GM23338 (cell line): ENCODE measurements around the gene ZBTB24. TPM values are rescaled to one million over a fixed set of nuclear protein-coding genes. Genes with fewer than 3 reads are reported as not detected.

Experiments used
- ATAC-seq: fragments of 200-7000 bp; cut with Tn5 transposase; 3 replicates; pipeline ENCODE4 v1.9.1; 2020
- DNase-seq: peaks from one replicate; pipeline ENCODE4 v3.0.0-alpha.2; 2015; ENCODE audit warnings: low spot score
- H2AFZ ChIP-seq: fragments of 200-600 bp; sonication (generic); 2 replicates; pipeline ENCODE4 v1.8.0; 2016; ENCODE audit warnings: antibody characterized with exemption, mild to moderate bottlenecking, moderate library complexity
- H3F3A ChIP-seq: fragments of 200-600 bp; sonication (generic); replicated peaks from 2 replicates; pipeline ENCODE4 v1.8.0; 2017; ENCODE audit warnings: antibody characterized with exemption, mixed run types, low read depth
- H3K27ac ChIP-seq: fragments of 200-600 bp; sonication (generic); 2 replicates; pipeline ENCODE4 v1.6.1; 2016; ENCODE audit warnings: low read depth
- H3K27me3 ChIP-seq: fragments of 200-600 bp; sonication (generic); 2 replicates; pipeline ENCODE4 v1.8.0; 2016; ENCODE audit warnings: mild to moderate bottlenecking, mixed run types, moderate library complexity; ENCODE audit not compliant: insufficient read depth
- H3K36me3 ChIP-seq: fragments of 200-600 bp; sonication (generic); 2 replicates; pipeline ENCODE4 v1.8.0; 2016; ENCODE audit warnings: mild to moderate bottlenecking; ENCODE audit not compliant: insufficient read depth
- H3K4me1 ChIP-seq: fragments of 200-600 bp; sonication (generic); 2 replicates; pipeline ENCODE4 v1.8.0; 2016; ENCODE audit warnings: mild to moderate bottlenecking, moderate library complexity; ENCODE audit not compliant: insufficient read depth
- H3K4me2 ChIP-seq: fragments of 200-600 bp; sonication (generic); 2 replicates; pipeline ENCODE4 v1.7.1; 2017; ENCODE audit warnings: mixed run types
- H3K4me3 ChIP-seq: fragments of 200-600 bp; sonication (generic); 2 replicates; pipeline ENCODE4 v1.6.1; 2016; ENCODE audit warnings: mixed run types
- H3K79me2 ChIP-seq: fragments of 200-600 bp; sonication (generic); replicated peaks from 2 replicates; pipeline ENCODE4 v1.8.0; 2017; ENCODE audit warnings: mild to moderate bottlenecking; ENCODE audit not compliant: insufficient read depth
- H3K9me2 ChIP-seq: fragments of 200-600 bp; sonication (generic); 2 replicates; pipeline ENCODE4 v1.8.0; 2017; ENCODE audit not compliant: insufficient read depth
- H4K20me1 ChIP-seq: fragments of 200-600 bp; sonication (generic); replicated peaks from 2 replicates; pipeline ENCODE4 v1.8.0; 2017; ENCODE audit warnings: mild to moderate bottlenecking; ENCODE audit not compliant: insufficient read depth
- H3K27ac Mint-ChIP-seq: 2 replicates; pipeline ENCODE4 v1.8.0; 2020; ENCODE audit warnings: inconsistent platforms, mild to moderate bottlenecking, moderate library complexity, mixed read lengths
- H3K27me3 Mint-ChIP-seq: 3 replicates; pipeline ENCODE4 v1.8.0; 2022; ENCODE audit warnings: low read depth, mild to moderate bottlenecking, moderate library complexity, mixed read lengths, inconsistent platforms; ENCODE audit not compliant: insufficient read depth, poor library complexity
- H3K36me3 Mint-ChIP-seq: 3 replicates; pipeline ENCODE4 v1.8.0; 2021; ENCODE audit warnings: low read depth, mild to moderate bottlenecking, inconsistent platforms, moderate library complexity, mixed read lengths
- H3K4me1 Mint-ChIP-seq: 3 replicates; pipeline ENCODE4 v1.8.0; 2020; ENCODE audit warnings: mild to moderate bottlenecking, inconsistent platforms, mixed read lengths
- H3K4me3 Mint-ChIP-seq: 3 replicates; pipeline ENCODE4 v1.8.0; 2021; ENCODE audit warnings: moderate library complexity, mild to moderate bottlenecking, inconsistent platforms, mixed read lengths
- H3K9me3 Mint-ChIP-seq: 3 replicates; pipeline ENCODE4 v1.8.0; 2020; ENCODE audit warnings: moderate library complexity, mild to moderate bottlenecking, inconsistent platforms, mixed read lengths
- POLR2AphosphoS5 ChIP-seq: IDR thresholded peaks from 2 replicates; pipeline ENCODE4 v1.6.1; 2016; ENCODE audit warnings: antibody characterized with exemption, low read depth
- STAT1 ChIP-seq: IDR thresholded peaks from one replicate; pipeline ENCODE4 v1.6.1; 2016; ENCODE audit warnings: antibody characterized with exemption; ENCODE audit not compliant: unreplicated experiment
- ZNF114 ChIP-seq: fragments of 250-450 bp; sonication (Bioruptor Pico); IDR thresholded peaks from 2 replicates; pipeline ENCODE4 v1.5.0; 2020; ENCODE audit warnings: mild to moderate bottlenecking, moderate library complexity
- ZNF331 ChIP-seq: fragments of 250-450 bp; sonication (Bioruptor Pico); IDR thresholded peaks from 2 replicates; pipeline ENCODE4 v1.5.0; 2020; ENCODE audit warnings: low read depth, mild to moderate bottlenecking, moderate library complexity
- polyA plus RNA-seq: library from polyadenylated mRNA; unstranded; fragments of >200 nt; fragmentation: Nextera tagmentation; extraction: Ambion mirVana; gene quantifications from 2 replicates; pipeline ENCODE4 v1.2.1, GENCODE V29; 2016
- total RNA-seq: library from RNA; depleted of rRNA; stranded (reverse); fragments of >200 nt; shearing (Covaris generic); gene quantifications from 2 replicates; pipeline ENCODE4 v1.2.3, GENCODE V29; 2014
- TF ChIP-seq, protein P1 (sequence below), 2 experiments: fragments of 200-600 bp in 1 of 2; sonication (generic) in 1 of 2; conservative IDR thresholded peaks; 2 replicates each; pipeline versions ENCODE4 v1.5.1 to v1.6.1; 2016 to 2017; ENCODE audit warnings: antibody characterized with exemption in 2 of 2, low read depth in 2 of 2, mild to moderate bottlenecking in 2 of 2, moderate library complexity in 1 of 2
- TF ChIP-seq, protein P2 (sequence below): IDR thresholded peaks from one replicate; pipeline ENCODE4 v1.6.1; 2018; ENCODE audit warnings: antibody characterized with exemption; ENCODE audit not compliant: unreplicated experiment

Gene ZBTB24
- total and polyA plus RNA-seq, 2 experiments from 2014 or later: 7.9 to 22.0 TPM

DNA sequence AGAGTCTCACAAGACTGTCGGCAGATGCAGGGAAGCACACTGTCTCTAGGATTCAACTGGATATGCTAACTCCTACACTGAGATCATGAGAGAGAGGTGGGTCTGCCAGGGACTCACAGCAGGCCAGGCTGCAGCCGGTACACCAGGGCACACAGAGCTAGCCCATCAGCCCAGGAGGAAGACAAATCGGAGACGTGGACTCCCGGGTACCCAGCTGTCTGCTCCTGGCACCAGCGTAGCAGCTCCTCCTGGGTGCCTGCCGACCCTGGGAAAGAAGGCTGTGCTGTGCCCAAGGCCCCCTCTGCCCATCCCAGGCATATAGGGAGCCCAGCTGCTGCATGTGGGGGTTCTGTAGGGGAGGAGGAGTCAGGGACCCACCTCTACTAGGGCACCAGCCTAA, 34.4 kb downstream of the ZBTB24 start:
- Histone ChIP-seq H2AFZ (no peak overlapping the region), H3K4me3 (no peak overlapping the region), H3F3A (no peaks in the 10 kb centered on the region), H3K79me2 (no peaks in the 10 kb centered on the region), H3K27ac (no peak overlapping the region), H3K9me2 (no peaks in the 10 kb centered on the region), H3K4me2 (no peak overlapping the region), H3K36me3 (peaks cover 3% of the 10 kb centered on the region; the same call in 1 of the 2 replicates), H4K20me1 (peaks cover 4% of the 10 kb centered on the region), H3K27me3 (no peaks in the 10 kb centered on the region), H3K4me1 (no peaks in the 10 kb centered on the region)
- ATAC-seq (no peak), DNase-seq (no peak)
- Mint-ChIP-seq H3K9me3 (no peaks in the 10 kb centered on the region), H3K4me1 (peaks cover 6% of the 10 kb centered on the region), H3K27me3 (peaks cover 18% of the 10 kb centered on the region), H3K27ac (no peak overlapping the region), H3K4me3 (no peak overlapping the region), H3K36me3 (peaks cover 20% of the 10 kb centered on the region)
- no peak for TF ChIP-seq STAT1
- TF ChIP-seq ZNF331 (CRISPR knock-in tag): no peak
- no peak for TF ChIP-seq POLR2AphosphoS5

- H3K9me3 Mint-ChIP-seq: no peaks in the 10 kb centered on the region
- Histone ChIP-seq H3K79me2 (no peaks in the 10 kb centered on the region), H3K4me3 (no peak overlapping the region), H3K9me2 (no peaks in the 10 kb centered on the region), H3K4me2 (no peak overlapping the region), H4K20me1 (peaks cover 4% of the 10 kb centered on the region), H3K4me1 (no peaks in the 10 kb centered on the region), H2AFZ (no peak overlapping the region), H3K27ac (no peak overlapping the region), H3K27me3 (no peaks in the 10 kb centered on the region), H3F3A (no peaks in the 10 kb centered on the region), H3K36me3 (peaks cover 3% of the 10 kb centered on the region; the same call in 1 of the 2 replicates)
- peaks cover 19% of the 10 kb centered on the region for H3K27me3 Mint-ChIP-seq
- ATAC-seq (peak; percentile 45), DNase-seq (peak; percentile 39)
- peaks cover 6% of the 10 kb centered on the region for H3K4me1 Mint-ChIP-seq
- no peak for TF ChIP-seq ZNF331 (CRISPR knock-in tag)
- no peak for TF ChIP-seq STAT1
- no peak for TF ChIP-seq ZNF114 (CRISPR knock-in tag)
- TF ChIP-seq, protein P1, sequence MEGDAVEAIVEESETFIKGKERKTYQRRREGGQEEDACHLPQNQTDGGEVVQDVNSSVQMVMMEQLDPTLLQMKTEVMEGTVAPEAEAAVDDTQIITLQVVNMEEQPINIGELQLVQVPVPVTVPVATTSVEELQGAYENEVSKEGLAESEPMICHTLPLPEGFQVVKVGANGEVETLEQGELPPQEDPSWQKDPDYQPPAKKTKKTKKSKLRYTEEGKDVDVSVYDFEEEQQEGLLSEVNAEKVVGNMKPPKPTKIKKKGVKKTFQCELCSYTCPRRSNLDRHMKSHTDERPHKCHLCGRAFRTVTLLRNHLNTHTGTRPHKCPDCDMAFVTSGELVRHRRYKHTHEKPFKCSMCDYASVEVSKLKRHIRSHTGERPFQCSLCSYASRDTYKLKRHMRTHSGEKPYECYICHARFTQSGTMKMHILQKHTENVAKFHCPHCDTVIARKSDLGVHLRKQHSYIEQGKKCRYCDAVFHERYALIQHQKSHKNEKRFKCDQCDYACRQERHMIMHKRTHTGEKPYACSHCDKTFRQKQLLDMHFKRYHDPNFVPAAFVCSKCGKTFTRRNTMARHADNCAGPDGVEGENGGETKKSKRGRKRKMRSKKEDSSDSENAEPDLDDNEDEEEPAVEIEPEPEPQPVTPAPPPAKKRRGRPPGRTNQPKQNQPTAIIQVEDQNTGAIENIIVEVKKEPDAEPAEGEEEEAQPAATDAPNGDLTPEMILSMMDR (conservative IDR thresholded peaks at IDR 0.05; ENCODE audit: low read depth in 2 of 2): peak in 1 of 2 experiments; percentile 52; a peak in 3 of 4 replicates
- TF ChIP-seq, protein P2, sequence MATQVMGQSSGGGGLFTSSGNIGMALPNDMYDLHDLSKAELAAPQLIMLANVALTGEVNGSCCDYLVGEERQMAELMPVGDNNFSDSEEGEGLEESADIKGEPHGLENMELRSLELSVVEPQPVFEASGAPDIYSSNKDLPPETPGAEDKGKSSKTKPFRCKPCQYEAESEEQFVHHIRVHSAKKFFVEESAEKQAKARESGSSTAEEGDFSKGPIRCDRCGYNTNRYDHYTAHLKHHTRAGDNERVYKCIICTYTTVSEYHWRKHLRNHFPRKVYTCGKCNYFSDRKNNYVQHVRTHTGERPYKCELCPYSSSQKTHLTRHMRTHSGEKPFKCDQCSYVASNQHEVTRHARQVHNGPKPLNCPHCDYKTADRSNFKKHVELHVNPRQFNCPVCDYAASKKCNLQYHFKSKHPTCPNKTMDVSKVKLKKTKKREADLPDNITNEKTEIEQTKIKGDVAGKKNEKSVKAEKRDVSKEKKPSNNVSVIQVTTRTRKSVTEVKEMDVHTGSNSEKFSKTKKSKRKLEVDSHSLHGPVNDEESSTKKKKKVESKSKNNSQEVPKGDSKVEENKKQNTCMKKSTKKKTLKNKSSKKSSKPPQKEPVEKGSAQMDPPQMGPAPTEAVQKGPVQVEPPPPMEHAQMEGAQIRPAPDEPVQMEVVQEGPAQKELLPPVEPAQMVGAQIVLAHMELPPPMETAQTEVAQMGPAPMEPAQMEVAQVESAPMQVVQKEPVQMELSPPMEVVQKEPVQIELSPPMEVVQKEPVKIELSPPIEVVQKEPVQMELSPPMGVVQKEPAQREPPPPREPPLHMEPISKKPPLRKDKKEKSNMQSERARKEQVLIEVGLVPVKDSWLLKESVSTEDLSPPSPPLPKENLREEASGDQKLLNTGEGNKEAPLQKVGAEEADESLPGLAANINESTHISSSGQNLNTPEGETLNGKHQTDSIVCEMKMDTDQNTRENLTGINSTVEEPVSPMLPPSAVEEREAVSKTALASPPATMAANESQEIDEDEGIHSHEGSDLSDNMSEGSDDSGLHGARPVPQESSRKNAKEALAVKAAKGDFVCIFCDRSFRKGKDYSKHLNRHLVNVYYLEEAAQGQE: no peak
- H3K27ac Mint-ChIP-seq: no peak overlapping the region
- no peak overlapping the region for H3K4me3 Mint-ChIP-seq
- peaks cover 26% of the 10 kb centered on the region for H3K36me3 Mint-ChIP-seq
Measured at GRCh38 chr6:109447878-109448555, 35.0 kb downstream of the ZBTB24 start.
